8988T (cell line): ENCODE results near the gene SNX11.
"Not testable (repeated sequence)": the region's sequence is repeated elsewhere in the genome, so short reads cannot be mapped to it uniquely, and the experiment has no call there.

ENCODE experiments used
- DNase-seq: peaks from one replicate; pipeline ENCODE4 v3.0.0; 2011

The SNX11 gene

GRCh38 chr17:48107137-48108055 is at the start of gene SNX11:
Gene SNX11, plus strand, starts transcription at chr17:48107766. Its CDS starts 4,278 bp downstream, at chr17:48112044.
- peak; percentile 84 for DNase-seq

GRCh38 chr17:48058393-48059124 is 49.0 kb upstream of the SNX11 start:
- DNase-seq = no peak

GRCh38 chr17:48059125-48059668 is 48.4 kb upstream of the SNX11 start:
- DNase-seq = no peak

- DNase-seq = no peak
Observed at GRCh38 chr17:48060249-48060648, 47.3 kb upstream of the SNX11 start.

- no peak for DNase-seq
Observed at GRCh38 chr17:48062273-48062672, 45.3 kb upstream of the SNX11 start.

- no peak for DNase-seq
Observed at GRCh38 chr17:48064638-48065037, 42.9 kb upstream of the SNX11 start.

- no peak for DNase-seq
Observed at GRCh38 chr17:48066192-48066591, 41.4 kb upstream of the SNX11 start.

- no peak for DNase-seq
Observed at GRCh38 chr17:48066656-48067055, 40.9 kb upstream of the SNX11 start.

- no peak for DNase-seq
Observed at GRCh38 chr17:48067245-48067644, 40.3 kb upstream of the SNX11 start.

GRCh38 chr17:48067808-48068207 is 39.8 kb upstream of the SNX11 start:
- DNase-seq = not testable (repeated sequence)

- DNase-seq = no peak
Observed at GRCh38 chr17:48068491-48068961, 39.0 kb upstream of the SNX11 start.

GRCh38 chr17:48070195-48070594 is 37.4 kb upstream of the SNX11 start:
- DNase-seq = no peak

- no peak for DNase-seq
Observed at GRCh38 chr17:48071654-48072053, 35.9 kb upstream of the SNX11 start.

- DNase-seq = not testable (repeated sequence)
Observed at GRCh38 chr17:48072811-48073210, 34.8 kb upstream of the SNX11 start.

- DNase-seq = not testable (repeated sequence)
Observed at GRCh38 chr17:48073566-48074094, 33.9 kb upstream of the SNX11 start.

- DNase-seq = no peak
Observed at GRCh38 chr17:48074322-48075081, 33.1 kb upstream of the SNX11 start.

GRCh38 chr17:48077152-48077551 is 30.4 kb upstream of the SNX11 start:
- not testable (repeated sequence) for DNase-seq

GRCh38 chr17:48081858-48082257 is 25.7 kb upstream of the SNX11 start:
- no peak for DNase-seq

GRCh38 chr17:48084932-48085331 is 22.6 kb upstream of the SNX11 start:
- DNase-seq = no peak

- no peak for DNase-seq
Observed at GRCh38 chr17:48093341-48094045, 14.1 kb upstream of the SNX11 start.

- DNase-seq = no peak
Observed at GRCh38 chr17:48095611-48096010, 12.0 kb upstream of the SNX11 start.

GRCh38 chr17:48100160-48100559 is 7.4 kb upstream of the SNX11 start:
- DNase-seq = no peak
